ENCODE measurements around the gene CTDNEP1.

CTDNEP1 gene

DNA sequence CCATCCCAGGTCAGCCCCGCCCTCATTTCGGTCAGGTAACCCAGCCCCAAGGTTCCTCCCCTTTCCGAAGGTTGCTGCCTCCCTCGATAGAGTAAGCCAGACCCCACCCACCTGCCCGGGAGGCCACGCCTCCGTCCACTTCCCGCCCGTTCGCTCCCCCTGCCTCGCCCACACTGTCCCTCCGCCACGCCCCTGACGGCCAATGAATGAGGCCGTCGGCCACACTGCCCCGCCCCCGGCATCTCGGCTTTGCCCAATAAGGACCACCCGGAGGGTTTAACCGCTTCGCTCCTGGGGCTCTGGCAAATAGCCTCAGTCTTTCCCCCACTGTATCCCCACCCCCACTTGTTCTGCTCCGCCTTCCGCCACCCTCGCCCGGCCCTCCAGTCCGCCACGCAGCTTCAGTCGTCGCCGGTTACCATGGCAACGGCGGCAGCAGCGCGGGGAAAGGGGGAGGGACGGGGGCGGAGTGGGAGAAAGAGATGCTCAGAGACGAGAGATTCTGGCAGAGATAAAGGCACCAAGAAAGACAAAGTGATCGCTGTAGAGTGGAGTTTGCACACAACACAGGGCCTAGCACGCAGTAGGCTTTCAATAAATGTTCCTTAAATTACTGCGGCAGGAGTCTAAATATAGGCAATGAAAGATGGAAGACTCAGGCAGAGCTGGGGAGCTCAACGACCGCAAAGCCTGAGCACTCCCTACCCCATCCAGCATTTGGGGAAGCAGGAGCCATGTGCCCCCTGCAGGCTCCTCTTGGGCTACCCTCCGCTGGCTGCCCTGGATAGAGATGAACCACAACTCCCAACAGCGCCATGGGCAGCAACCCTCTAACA, 37.0 kb downstream of the CTDNEP1 start:
- peak; percentile 98 for DNase-seq

DNA sequence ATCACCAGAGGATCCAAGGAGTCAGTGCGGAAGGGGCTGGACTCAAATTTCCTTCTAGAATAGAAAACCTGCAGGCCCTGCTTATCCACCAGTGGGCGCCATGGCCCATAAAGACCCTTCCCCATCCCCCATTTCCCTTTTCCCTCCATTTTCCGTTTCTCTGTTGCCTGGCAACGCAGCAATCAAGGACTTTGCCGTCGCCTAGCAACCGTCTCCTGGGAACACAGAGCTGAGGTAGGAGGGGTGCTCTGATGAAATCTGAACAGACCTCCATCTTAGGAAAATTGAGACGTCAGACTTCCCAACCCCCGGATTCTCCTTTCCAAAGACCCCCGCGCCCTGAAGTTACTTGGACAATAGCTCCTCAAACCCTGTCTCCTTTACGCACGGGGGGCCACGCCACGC, 37.6 kb downstream of the CTDNEP1 start:
- peak; percentile 83 for DNase-seq

DNA sequence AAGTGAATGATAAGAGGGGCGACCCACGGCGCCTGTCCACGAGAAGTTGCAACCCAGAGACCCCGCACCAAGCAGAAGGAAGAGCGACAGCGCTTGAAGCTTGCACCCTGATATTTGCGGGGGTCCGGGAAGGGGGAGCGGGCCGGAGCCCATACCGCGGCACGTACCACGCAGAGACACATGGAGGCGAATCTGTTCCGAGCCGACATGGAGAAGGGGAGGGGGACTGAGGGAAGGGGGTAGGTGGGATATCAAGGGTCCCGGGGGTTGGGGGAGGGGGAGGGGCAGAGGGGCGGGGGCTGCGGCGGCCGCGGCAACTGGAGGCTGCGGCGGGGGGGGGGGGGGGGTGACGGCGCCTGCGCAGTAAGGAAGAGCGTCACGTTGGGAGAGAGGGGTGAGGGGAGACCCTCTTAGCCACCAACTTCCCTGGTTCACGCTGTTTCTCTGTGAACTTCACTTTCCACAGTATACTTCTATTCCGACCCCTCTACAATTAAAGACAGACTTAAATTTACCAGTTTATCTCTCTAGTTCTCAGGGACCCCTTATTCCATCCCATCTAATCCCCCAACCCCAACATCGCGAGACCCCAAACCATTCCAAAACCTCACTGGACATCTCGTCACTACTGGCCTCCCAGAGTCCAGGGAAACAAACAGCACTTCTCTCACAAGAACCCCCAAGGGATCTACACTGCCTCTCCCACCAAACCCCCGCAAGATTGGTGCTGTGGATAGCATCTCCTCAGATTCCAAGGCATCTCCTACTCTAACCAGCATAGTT, 39.9 kb downstream of the CTDNEP1 start:
- no peak for DNase-seq

DNA sequence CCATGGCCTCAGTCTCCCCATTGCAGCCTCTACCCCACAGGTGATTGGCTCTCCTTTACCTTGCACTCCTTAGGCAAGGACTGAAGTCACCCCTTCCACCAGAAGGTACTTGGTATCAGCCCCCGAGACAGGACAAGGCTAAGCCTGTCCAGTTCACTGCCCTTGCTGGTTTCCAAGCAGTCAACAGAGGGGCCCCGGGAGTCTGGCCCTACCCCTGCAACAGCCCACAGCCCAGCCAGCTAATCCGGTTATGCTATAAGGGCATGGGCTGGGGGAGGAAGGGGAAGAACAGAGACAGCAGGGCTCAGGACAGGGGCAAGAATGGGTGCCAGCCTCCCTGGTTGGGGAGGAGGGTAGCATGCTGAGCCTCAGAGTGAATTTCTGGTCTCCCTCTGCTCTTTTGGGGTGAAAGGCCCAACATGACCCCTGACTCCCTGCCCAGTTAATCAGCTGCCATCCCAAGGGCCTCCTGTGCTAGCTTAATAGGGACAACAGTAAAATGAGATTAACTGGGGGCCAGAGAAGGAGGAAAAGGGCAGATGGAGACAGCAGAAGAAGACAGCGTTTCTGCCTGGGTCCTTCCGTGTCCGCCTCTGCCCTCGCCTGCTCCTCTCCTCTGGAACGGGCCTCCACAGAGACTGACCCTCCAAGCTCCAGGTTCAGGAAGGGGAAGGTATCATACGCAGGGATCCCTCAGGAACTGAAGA, 42.6 kb downstream of the CTDNEP1 start:
- DNase-seq: no peak

DNA sequence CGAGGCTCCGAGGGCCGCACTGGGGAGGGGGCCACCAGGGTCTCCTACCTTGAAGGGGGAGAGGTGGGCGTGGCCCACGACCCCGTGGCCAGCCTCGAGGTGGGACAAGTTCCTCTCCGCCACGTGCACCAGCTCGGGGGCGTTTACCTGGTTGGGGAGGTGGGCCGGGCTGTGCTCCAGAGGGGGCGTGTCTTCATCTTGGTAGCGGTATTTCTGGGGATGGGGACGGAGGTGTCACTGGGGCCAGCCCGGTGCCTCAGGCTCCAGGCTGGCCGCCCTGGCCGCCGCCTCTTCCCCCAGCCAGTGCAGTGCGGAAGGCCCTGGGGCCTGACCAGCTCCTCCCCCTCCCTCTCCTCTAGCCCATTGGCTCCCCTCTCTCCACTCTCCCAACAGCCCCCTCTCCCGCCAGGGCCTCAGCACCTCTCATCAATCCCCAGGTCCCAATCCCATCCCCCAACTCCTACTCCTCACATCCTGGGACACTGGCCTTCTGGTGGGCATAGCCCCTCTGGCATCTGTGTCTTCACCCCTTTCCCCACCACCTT, 43.4 kb downstream of the CTDNEP1 start:
- no peak for DNase-seq

DNA sequence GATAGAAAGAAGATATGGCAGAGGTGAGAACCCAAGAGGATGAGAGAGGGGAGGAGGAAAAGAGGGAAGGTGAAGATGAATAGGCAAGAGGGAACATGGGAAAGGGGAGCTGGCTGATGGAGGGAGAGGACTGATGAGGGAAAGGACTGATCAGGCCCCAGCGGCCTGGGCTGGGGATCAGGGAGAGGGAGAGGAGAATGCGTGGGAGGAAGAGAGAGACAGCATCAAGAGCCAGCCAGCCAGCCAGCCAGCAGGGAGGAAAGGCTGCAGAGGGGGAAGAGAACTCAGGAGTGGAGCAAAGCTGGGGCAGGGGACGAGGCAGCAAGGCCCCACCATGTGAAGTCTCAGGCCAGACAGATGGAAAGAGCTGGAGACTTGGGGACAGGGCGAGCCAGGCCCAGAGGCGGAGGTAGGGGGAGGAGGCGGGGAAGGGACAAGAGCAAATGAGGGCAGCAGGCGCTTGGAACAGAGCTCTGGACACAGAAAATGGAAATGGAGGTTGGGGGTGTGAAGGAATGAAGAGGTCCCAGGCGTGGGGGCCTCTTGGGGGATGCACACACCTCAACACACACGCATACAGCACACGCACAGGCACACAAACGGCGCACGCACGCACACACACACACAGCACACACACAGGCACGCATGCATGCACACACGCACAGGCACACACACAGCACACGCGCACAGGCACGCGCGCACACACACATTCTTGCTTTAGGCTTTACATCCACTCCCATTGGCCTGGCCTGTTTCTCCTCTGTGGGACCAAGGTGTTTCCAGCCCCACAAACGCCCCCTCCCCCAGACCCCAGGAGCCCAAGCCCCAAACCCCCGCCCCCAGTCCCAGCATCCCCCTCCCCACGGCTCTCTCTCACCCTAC, 44.2 kb downstream of the CTDNEP1 start:
- no peak for DNase-seq

DNA sequence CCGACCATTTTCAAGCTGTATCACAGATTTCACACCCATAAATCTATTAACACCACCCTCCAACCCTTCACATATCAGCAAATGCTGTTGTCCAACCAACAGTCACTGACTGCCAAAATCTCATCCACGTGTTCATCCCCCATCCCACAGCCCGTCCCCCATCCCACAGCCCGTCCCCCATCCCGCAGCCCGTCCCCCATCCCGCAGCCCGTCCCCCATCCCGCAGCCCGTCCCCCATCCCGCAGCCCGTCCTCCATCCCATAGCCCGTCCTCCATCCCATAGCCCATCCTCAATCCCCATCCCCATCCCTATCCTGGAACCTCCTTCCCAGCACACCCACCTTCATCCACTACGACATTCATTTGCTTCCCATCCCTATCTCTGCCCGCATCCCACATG, 46.0 kb downstream of the CTDNEP1 start:
- no peak for DNase-seq

DNA sequence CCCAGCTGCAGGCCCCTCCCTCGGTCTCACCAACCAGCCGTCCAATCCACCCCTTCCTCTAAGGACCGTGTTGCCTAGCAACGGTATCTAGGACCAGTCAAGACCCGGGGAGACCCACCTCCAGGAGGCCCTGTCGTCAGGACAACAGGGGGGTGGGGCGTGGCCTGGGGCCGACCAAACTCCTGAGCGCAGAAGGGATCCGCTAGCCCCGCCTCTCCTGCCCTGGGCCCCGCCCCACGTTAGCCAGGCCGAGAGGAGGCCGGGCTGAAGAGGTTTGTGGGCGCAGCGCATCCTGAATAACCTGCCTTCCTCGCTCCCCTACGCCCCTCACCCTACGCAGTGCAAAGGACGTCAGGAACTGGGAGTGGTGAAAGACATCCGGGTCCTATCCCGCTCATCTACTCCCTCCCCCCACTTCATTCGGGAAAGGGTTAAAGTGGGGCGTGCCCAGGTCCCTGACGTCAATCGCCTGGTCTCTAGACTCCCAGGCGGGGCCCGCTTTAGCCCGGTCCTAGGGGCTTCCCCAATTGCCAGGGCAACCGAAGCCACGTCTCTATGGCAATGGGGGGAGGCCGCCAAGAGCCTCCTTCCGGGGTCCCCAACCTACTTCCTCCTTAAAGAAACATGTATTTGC, 46.6 kb downstream of the CTDNEP1 start:
- peak; percentile 70 for DNase-seq

DNA sequence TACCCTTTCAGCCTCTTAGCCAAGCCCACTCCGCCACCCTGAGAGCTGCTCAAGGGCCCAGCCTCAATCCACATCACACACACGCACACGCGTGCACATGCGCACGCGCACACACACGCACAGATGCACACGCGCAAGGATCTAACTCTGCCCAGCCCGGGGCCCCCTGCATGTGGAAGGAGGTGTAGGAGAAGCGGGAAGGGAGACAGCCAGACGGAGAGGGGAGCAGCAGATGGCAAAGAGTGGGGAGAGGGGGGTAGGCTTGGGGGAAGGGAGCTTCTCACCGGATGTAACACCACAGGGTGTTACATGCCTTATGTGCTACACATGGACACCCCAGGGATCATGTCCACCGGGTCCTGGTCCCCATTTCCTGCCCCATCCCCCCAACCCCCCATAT, 47.2 kb downstream of the CTDNEP1 start:
- DNase-seq: no peak

DNA sequence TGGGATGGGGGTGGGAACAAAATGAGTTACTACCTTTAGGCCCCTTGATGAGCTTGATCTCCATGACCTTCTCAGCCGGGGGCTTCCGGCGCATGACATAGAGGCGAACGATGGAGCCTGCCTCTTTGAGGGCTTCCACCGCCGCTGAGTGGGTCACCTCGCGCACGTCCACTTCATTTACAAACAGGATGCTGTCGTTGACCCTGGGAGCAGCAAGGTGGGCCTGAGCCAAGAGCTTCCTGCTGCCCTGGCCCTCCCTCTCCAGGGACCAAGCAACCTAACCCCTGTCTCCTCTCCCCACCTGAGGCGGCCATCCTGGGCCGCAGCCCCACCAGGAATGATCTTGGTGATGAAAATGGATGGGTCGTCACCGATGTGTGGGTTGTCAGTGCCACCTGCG, 48.1 kb downstream of the CTDNEP1 start:
- DNase-seq: no peak

DNA sequence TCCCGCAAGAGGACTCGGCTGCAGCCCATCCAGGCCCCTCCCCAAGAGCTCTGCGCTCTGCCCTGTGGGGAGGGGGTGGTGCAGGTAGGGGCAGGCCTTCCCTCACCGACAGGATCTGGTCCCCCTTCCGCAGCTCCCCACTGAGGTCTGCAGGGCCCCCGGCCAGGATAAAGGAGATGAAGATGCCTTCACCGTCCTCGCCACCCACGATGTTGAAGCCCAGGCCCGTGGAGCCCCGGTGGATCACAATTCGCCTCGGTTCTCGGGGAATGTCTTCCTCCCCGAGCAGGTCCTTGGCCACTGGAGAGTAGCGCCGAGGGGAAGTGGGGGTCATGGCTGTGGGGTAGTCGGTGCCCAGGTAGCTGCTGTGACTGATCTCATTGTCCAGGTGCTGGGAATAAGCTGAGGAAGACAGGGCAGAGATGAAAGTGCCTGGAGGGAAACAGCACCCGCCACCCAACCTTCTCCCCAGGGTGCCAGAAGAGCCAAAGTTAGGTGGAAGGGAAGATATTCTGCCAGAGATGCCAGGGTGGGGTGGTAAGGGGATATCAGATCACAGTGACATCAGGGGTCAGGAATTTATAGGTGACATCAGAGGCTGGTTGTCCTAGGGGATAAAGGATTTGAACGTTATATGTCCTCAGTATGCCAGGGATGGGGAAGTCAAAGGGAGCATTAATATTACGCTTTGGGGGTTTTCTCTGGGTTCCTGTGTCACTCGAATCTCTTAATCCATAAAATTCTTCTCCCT, 54.7 kb downstream of the CTDNEP1 start:
- DNase-seq: no peak

DNA sequence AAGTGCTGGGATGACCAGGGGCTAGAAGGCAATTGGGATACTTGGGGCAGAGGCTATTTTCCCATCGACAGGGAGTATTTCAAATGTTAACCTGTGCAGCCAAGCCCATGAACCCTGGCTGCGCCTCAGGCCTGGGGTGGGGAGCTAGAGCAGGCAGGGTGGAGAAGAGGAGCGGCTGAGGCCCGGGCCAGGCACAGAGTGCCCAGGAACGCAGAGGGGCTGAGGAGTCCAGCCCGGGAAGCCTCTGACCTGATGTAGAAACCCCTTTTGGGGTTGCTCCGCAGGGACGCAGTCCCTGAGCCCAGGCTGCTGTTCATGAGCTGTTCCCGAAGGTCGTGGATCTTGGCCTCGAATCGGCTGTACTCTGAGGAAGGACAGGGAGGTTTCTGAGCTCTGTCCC, 55.6 kb downstream of the CTDNEP1 start:
- DNase-seq: no peak

Measured in T1000 (cell line).